HG03159 (cell line): ENCODE data around the gene PPP1R13B.

ENCODE experiments used
- ATAC-seq: cut with Tn5 transposase; IDR thresholded peaks from one replicate; pipeline ENCODE4 v1.9.1; 2021; ENCODE audit warnings: mild to moderate bottlenecking, moderate library complexity; ENCODE audit not compliant: unreplicated experiment

Gene PPP1R13B

GRCh38 chr14:103838117-103838516 lies 9.3 kb downstream of the PPP1R13B start:
- no peak for ATAC-seq

DNA sequence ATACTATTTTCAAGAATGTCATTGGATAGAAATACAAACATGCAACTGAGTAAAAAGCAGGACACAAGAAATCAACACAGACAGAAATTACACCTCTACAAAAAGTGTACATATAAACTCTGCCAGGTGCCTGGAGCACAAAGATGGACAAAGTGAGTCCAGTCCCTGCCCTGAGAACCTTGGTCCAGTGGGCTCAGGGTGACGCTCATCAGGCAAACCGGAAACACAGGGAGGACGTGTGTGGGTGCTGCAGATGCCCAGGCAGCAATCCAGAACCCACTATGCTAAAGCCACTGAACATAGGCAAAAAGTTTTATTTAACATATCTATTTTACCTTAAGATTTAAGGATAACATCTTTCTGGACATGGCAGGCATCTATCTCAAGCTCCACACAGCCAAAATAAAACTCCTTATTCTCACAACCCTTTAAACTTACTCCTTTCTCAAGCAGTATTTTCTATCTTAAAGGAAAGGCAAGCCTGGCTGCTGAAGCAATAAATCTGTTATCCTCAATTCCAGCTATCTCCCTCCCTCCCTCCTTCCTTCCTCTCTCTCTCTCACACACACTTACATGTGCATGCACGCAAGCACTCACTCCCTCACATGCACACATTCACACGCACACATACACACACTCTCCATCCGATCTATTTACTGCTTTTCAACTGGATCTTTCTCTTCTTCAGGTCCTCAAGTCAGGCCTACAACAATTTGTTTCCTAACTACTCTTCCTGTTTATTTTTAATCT lies 10.2 kb downstream of the PPP1R13B start:
- ATAC-seq: no peak

DNA sequence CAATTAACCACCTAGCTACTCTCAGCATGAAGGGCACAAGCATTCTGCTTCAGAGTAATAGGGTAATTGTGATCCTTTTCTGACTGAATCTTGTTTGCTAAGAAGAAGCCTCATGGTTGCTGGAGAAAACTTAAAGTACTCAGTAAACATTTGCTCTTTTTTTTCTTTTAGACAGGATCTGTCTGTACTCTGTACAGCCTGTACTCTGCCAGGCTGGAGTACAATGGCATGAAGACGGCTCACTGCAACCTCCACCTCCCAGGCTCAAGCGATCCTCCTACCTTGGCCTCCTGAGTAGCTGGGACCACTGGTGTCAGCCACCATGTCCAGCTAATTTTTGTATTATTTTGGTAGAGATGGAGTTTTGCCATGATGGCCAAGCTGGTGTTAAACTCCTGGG lies 12.4 kb downstream of the PPP1R13B start:
- ATAC-seq: no peak

GRCh38 chr14:103833711-103834110 lies 13.7 kb downstream of the PPP1R13B start:
- no peak for ATAC-seq

DNA sequence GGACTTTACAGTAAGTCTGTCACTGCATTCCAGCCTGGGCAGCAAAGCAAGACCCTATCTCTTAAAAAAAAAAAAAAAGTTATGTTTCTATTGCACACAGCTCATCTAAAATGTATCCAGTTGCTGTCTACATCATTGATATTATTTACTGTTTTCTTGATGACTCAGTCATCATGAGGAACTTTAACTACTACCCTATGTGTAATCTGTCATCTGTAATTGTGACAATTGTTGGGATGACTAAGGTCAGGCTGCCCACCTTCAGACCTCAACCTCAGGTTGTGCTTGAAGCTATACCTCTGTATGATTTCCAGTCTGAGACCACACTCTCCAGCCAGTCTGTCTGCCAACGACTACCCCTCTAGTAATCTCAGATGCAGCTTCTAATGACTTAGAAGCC lies 15.3 kb downstream of the PPP1R13B start:
- no peak for ATAC-seq

- ATAC-seq: no peak
These were observed 16.7 kb downstream of the PPP1R13B start for GRCh38 chr14:103830511-103831270.

- no peak for ATAC-seq
These were observed 18.9 kb downstream of the PPP1R13B start for GRCh38 chr14:103828315-103828967.

DNA sequence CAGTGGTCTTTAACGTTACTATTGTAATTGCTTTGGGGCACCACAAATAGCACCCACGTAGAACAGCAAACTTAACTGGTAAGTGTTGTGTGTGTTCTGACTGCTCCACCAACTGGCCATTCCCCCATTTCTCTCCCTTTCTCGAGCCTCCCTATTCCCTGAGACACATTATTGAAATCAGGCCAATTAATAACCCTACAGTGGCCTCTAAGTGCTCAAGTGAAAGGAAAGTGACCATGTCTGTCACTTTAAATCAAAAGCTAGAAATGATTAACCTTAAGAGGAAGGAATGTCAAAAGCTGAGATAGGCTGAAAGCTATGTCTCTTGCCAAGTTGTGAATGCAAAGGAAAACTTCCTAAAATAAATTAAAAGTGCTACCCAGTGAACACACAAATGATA lies 22.3 kb downstream of the PPP1R13B start:
- no peak for ATAC-seq

GRCh38 chr14:103820908-103821307 lies 26.5 kb downstream of the PPP1R13B start:
- ATAC-seq: no peak

- ATAC-seq: no peak
These were observed 27.0 kb downstream of the PPP1R13B start for GRCh38 chr14:103820382-103820781.

DNA sequence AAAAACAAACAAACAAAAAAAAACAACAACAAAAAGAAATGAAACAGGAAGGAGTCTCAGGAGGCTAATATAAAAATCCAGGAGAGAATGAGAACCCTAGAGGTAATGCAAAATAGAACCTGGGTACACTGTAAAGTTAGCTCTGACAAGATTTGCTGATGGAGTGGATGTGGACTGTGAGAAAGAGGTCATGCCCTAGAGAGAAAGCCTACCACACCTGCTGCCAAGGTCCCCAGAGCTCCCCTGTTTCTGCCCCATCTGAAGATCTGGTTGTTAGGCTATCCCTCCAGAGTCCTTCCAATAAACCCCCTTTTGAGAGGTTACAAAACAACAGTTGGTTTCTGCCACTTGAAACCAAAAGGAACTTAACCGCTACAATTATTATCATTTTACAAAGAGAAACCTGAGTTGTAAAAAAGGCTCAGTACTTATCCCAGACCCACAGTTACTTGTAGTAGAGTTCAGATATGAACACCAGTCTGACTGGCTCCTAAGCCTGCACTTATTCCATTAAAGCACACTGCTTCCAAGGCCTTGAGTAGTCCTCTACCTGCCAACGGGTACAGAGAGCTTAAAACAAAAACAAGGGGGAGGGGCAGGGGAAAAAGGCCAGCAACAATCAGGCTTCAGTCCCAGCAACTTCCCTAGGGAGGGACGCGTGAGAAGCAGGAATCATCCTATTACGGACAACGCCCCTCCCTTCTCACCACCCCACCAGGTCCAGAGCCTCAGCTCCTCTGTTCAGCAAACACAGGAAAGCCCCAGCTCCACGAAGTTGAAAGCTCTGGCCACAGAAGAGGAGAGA lies 27.7 kb downstream of the PPP1R13B start:
- ATAC-seq: no peak

DNA sequence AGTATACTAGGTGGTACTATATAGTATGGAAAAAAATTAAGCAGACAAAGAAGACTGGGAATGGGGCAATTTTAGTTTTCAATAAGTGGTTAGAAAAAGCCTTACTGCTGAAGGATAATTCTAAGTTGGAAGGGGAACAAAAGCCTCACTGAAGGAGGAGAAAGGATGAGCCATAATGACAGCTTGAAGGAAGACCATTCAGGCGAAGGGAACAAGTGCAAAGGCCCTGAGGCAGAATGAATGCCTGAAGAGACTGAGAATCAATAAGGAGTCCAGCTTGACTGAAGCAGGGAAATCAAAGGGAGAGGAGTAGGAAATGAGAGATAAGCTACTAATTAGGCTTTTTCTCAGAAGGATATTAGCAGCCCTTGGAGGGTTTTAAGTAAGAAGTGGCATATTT lies 28.5 kb downstream of the PPP1R13B start:
- no peak for ATAC-seq

- no peak for ATAC-seq
These were observed 29.0 kb downstream of the PPP1R13B start for GRCh38 chr14:103818422-103818821.

GRCh38 chr14:103817595-103817994 lies 29.8 kb downstream of the PPP1R13B start:
- ATAC-seq: no peak

DNA sequence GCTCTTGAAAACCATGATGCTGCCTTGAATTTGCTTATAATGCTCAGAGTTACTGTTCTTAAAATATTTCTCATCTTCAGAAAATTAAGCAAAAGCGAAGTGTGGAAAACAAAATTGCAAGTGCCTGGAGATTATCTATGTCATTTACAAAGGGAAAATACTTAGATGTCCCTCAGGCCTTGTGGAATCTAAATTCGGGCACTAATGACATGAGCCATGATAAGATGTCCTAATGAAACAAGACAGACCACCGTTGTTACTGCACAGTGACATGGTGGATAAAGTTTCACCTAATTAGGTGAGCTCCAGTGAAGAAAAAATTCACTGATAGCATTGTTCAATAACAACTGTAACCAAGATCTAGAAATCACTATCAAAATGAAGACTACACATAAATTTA lies 30.4 kb downstream of the PPP1R13B start:
- no peak for ATAC-seq

DNA sequence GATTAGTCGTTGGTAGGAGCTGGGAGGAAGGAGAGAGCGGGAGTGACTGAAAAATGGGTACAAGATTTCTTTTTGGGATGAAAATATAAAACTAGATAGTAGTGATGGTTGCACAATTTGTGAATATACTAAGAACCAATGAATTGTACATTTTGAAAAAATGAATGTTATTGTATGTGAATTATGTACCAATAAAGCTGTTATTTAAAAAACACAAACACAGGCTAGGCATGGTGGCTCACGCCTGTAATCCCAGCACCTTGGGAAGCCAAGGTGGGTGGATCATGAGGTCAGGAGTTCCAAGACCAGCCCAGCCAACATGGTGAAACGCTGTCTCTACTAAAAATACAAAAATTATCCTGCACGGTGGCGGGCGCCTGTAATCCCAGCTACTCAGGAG lies 32.1 kb downstream of the PPP1R13B start:
- no peak for ATAC-seq

DNA sequence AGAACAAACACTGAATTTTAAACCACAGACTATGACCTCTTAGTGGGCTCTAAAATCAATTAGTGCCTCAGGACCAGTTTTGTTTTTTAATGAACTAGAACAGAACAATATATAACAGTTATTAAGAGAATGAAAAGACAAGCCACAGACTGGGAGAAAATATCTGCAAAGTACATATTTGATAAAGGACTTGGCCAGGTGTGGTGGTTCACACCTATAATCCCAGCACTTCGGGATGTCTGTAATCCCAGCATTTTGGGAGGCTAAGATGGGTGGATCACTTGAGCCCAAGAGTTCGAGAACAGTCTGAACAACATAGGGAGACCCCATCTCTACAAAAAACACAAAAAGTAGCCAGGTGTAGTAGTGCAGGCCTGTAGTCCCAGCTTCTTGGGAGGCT lies 36.2 kb downstream of the PPP1R13B start:
- ATAC-seq: no peak

DNA sequence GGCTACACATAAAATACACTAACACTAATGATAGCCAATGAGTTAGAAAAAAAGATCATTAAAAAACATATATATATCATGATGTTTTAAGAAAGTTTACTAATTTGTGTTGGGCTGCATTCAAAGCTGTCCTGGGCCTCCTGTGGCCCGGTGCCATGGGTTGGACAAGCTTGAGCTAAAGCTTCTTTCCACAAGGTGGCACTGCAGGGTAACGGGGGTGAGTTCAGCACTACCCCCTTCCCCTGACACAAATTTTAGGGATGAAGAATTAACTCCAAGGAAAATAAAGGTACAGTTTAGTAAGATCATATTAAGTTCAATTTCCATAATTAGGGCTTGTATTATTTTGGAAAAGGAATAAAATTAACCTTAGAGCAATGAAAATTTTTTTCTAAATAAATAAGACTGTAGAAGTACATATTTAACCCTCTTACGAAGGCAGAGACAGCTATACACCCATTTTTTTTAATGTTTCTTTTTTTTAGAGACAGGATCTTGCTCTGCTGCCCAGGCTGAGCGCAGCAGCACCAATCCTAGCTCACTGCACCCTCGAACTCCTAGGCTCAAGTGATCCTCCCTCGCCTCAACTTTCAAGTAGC lies 38.9 kb downstream of the PPP1R13B start:
- no peak for ATAC-seq

GRCh38 chr14:103806805-103807204 lies 40.6 kb downstream of the PPP1R13B start:
- no peak for ATAC-seq

GRCh38 chr14:103805708-103806107 lies 41.7 kb downstream of the PPP1R13B start:
- ATAC-seq: no peak

- no peak for ATAC-seq
These were observed 43.7 kb downstream of the PPP1R13B start for GRCh38 chr14:103803661-103804060.
